Dermis microvascular lymphatic vessel endothelial cell (primary cell): ENCODE results near the gene ELOB. TPM values are rescaled to one million over a fixed set of nuclear protein-coding genes. Genes with fewer than 3 reads are reported as not detected.

Experiments used
- DNase-seq, 2 donors: peaks; one replicate each; pipeline versions ENCODE4 v3.0.0 to v3.0.0-alpha.2; 2010; ENCODE audit warnings: low read depth in 2 of 2
- total RNA-seq: library from RNA; depleted of rRNA; stranded (reverse); fragments of >200 nt; gene quantifications from 2 replicates; pipeline ENCODE4 v1.2.1, GENCODE V29; 2014

ELOB gene
- total RNA-seq, 1 donor from 2014 or later: 321 TPM

- DNase-seq: no peak
Observed at GRCh38 chr16:2768403-2769089, 8.5 kb downstream of the ELOB start.

GRCh38 chr16:2767891-2768290 lies 9.2 kb downstream of the ELOB start:
- no peak for DNase-seq

GRCh38 chr16:2767140-2767731 lies 9.8 kb downstream of the ELOB start:
- DNase-seq: no peak

GRCh38 chr16:2766430-2767139 lies 10.5 kb downstream of the ELOB start:
- no peak for DNase-seq

- DNase-seq: no peak
Observed at GRCh38 chr16:2765462-2766404, 11.3 kb downstream of the ELOB start.

- DNase-seq: no peak
Observed at GRCh38 chr16:2764718-2765117, 12.4 kb downstream of the ELOB start.

GRCh38 chr16:2763173-2763572 lies 13.9 kb downstream of the ELOB start:
- no peak for DNase-seq

- no peak for DNase-seq
Observed at GRCh38 chr16:2762711-2763110, 14.4 kb downstream of the ELOB start.

- DNase-seq: no peak
Observed at GRCh38 chr16:2761886-2762583, 15.0 kb downstream of the ELOB start.

GRCh38 chr16:2761472-2761871 lies 15.6 kb downstream of the ELOB start:
- DNase-seq: no peak

- no peak for DNase-seq
Observed at GRCh38 chr16:2757344-2757743, 19.7 kb downstream of the ELOB start.

GRCh38 chr16:2756288-2757015 lies 20.6 kb downstream of the ELOB start:
- DNase-seq: no peak

- DNase-seq: no peak
Observed at GRCh38 chr16:2755158-2755557, 21.9 kb downstream of the ELOB start.

- peak in 1 of 2 donors; percentile 21 for DNase-seq
Observed at GRCh38 chr16:2753733-2754020, 23.4 kb downstream of the ELOB start.

- peak; percentile 58 to 80 for DNase-seq
Observed at GRCh38 chr16:2752850-2753732, 24.0 kb downstream of the ELOB start.

GRCh38 chr16:2752035-2752849 lies 24.8 kb downstream of the ELOB start, which contains the start of gene SRRM2:
SRRM2 (plus strand) TSS chr16:2752638; CDS start chr16:2756365, 3,727 bp downstream.
- DNase-seq: peak; percentile 91 to 97

GRCh38 chr16:2751577-2752034 lies 25.5 kb downstream of the ELOB start:
- DNase-seq: no peak

GRCh38 chr16:2749936-2750335 lies 27.1 kb downstream of the ELOB start:
- DNase-seq: no peak
